Neutrophil (primary cell): ENCODE measurements around the gene RFLNA.
"Not testable (repeated sequence)": the region's sequence is repeated elsewhere in the genome, so short reads cannot be mapped to it uniquely, and the experiment has no call there.

Source experiments
- H3K27ac ChIP-seq: fragments of 200-600 bp; sonication (generic); 2 replicates; pipeline ENCODE4 v1.5.1; 2016; ENCODE audit warnings: mild to moderate bottlenecking, moderate library complexity
- H3K27me3 ChIP-seq: fragments of 200-600 bp; sonication (generic); 2 replicates; pipeline ENCODE4 v1.6.0; 2016; ENCODE audit warnings: mild to moderate bottlenecking
- H3K36me3 ChIP-seq: fragments of 200-600 bp; sonication (generic); 2 replicates; pipeline ENCODE4 v1.5.1; 2017
- H3K4me1 ChIP-seq, 2 experiments: fragments of 200-600 bp in 1 of 2; sonication (generic) in 1 of 2; 1 replicate in 1 of 2; 2 replicates in 1 of 2; pipeline versions ENCODE4 v1.5.1 to v1.6.1; 2013 to 2016; ENCODE audit warnings: low read depth in 1 of 2, low read length in 1 of 2, mild to moderate bottlenecking in 1 of 2, moderate library complexity in 1 of 2; ENCODE audit not compliant: control insufficient read depth in 1 of 2, insufficient read depth in 1 of 2
- H3K4me3 ChIP-seq, 2 experiments: fragments of 200-600 bp in 1 of 2; sonication (generic) in 1 of 2; 1 replicate in 1 of 2; 2 replicates in 1 of 2; pipeline ENCODE4 v1.5.1; 2013 to 2016; ENCODE audit warnings: low read depth in 1 of 2, low read length in 1 of 2, mild to moderate bottlenecking in 1 of 2, moderate library complexity in 1 of 2
- H3K9me3 ChIP-seq: fragments of 200-600 bp; sonication (generic); 2 replicates; pipeline ENCODE4 v1.5.1; 2016
- CTCF ChIP-seq: fragments of 200-600 bp; sonication (generic); IDR thresholded peaks from 2 replicates; pipeline ENCODE4 v1.5.1; 2016; ENCODE audit warnings: antibody characterized with exemption

The RFLNA gene

DNA sequence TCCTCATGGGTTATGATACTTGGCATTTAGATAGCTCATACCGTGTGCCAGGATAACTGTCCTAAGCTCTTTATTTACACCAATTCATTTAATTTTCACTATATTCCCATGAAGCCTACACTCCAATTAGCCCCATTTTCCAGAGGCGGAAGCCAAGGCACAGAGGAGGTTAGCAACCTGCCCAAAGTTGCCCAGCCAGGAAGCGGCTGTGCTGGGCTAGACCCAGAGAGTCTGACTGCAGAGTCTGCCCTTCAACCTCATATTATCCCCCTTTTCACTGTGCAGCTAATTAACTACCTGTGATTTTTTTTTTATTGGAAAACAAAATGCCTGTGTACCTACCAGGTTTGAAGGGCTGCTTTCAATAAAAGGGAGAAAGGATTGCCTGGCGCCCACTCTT, 2.5 kb downstream of the RFLNA start:
- TF ChIP-seq CTCF: no peak
- Histone ChIP-seq H3K27ac (no peak overlapping the region), H3K4me3 (no peak overlapping the region), H3K9me3 (no peaks in the 10 kb centered on the region), H3K27me3 (peaks cover 71% of the 10 kb centered on the region), H3K4me1 (no peaks in the 10 kb centered on the region), H3K36me3 (no peaks in the 10 kb centered on the region)

DNA sequence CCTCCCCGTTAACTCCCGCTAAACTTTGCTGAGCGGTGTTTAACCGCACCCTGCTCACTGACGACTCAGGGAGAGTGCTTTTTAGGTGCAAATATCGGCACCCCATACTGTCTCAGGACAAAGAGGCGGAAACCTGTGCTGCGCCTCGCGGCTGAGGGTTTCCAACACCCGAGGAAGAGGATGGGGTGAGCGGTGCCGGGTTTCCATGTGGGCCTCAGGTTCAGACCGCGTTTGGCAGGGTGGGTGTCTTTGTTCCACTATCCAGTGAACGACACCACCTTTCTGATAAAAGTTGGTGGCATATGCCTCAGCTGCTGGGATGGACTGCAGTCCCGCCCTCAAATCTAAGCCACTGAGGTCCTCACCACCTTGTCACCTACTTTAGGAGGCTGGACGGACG, 3.0 kb downstream of the RFLNA start:
- no peak overlapping the region for H3K4me3 ChIP-seq
- no peak overlapping the region for H3K27ac ChIP-seq
- H3K4me1 ChIP-seq: no peaks in the 10 kb centered on the region
- no peaks in the 10 kb centered on the region for H3K9me3 ChIP-seq
- peaks cover 66% of the 10 kb centered on the region for H3K27me3 ChIP-seq
- no peak for TF ChIP-seq CTCF
- H3K36me3 ChIP-seq: no peaks in the 10 kb centered on the region

DNA sequence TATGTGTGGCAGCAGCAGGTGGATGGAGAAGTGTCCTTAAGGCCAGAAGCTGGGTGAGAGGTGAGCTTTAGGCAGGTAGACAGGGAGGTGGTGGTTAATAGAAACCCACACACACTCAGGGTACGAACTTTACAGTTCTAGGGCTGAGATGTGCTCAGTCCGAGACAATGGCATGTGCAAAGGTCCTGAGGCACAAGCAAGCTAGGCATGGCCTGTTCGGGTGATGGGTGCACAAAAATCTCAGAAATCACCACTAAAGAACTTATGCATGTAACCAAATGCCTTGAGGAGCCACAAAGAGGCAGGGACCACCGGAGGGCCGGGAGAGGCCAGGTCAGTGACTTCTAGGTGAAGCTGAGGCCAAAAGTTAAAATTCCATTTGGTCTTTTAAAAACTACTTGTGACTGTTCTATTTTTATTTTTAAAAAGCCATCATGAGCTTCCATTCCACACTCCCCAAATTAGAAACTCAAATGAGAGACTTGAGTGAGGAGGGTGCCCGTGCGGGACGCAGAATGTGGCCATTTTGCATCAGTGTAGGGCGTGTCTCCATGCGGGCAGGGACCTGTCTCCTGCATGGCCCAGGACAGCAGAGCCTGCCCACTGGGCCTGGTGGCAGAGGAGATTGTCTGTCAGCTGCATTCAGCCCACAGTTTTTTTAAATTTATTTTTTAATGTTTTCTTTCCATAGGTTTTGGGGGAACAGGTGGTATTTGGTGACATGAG, 4.0 kb downstream of the RFLNA start:
- TF ChIP-seq CTCF: no peak
- Histone ChIP-seq H3K4me1 (no peaks in the 10 kb centered on the region), H3K9me3 (no peaks in the 10 kb centered on the region), H3K36me3 (no peaks in the 10 kb centered on the region), H3K4me3 (no peak overlapping the region), H3K27me3 (peaks cover 56% of the 10 kb centered on the region), H3K27ac (no peak overlapping the region)

- no peak for TF ChIP-seq CTCF
- Histone ChIP-seq H3K36me3 (no peaks in the 10 kb centered on the region), H3K4me3 (no peak overlapping the region), H3K4me1 (no peaks in the 10 kb centered on the region), H3K27me3 (peaks cover 47% of the 10 kb centered on the region), H3K9me3 (no peaks in the 10 kb centered on the region), H3K27ac (no peak overlapping the region)
Measured at GRCh38 chr12:124299628-124300388, 4.9 kb downstream of the RFLNA start.

DNA sequence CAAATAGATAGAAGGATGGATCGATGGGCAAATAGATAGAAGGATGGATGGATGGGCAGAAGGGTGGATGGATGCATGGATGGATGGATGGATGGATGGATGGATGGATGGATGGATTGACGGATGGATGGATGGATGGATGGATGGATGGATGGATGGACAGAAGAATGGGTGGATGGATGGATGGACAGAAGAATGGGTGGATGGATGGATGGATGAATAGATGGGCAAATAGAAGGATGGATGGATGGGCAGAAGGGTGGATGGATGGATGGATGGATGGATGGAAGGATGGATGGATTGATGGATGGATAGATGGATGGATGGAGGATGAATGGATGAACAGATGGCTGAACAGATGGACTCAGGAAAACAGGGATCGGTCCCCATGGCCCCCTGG, 5.8 kb downstream of the RFLNA start:
- peaks cover 38% of the 10 kb centered on the region for H3K27me3 ChIP-seq
- H3K27ac ChIP-seq, H3K9me3 ChIP-seq, H3K4me3 ChIP-seq, H3K4me1 ChIP-seq, H3K36me3 ChIP-seq: not testable (repeated sequence)

GRCh38 chr12:124301084-124301654, 6.3 kb downstream of the RFLNA start:
- Histone ChIP-seq H3K27ac (no peak overlapping the region), H3K4me3 (no peak overlapping the region), H3K4me1 (no peaks in the 10 kb centered on the region), H3K27me3 (peaks cover 33% of the 10 kb centered on the region), H3K36me3 (no peaks in the 10 kb centered on the region), H3K9me3 (no peaks in the 10 kb centered on the region)
- TF ChIP-seq CTCF: no peak
